Measurements from ENCODE around the gene TMTC2.

DNA sequence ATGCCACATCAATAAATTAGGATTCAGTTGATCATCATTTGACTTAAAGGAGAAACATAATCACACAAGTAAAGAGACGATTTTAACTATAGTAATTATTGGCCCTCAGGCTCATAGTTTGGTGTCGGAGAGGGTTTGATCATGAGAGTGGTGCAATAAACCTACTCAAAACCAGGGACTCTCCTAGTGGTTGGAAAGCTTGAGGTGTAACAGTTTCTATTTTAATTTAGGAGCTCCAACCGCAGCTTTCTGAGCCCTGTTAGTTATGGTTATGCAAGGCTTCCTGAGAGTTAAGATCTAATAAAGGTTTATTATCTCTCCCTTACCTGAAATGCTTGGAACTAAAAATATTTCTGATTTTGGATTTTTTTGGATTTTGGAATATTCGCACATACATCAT, 36.4 kb downstream of the TMTC2 start:
- TF ChIP-seq, protein P1, sequence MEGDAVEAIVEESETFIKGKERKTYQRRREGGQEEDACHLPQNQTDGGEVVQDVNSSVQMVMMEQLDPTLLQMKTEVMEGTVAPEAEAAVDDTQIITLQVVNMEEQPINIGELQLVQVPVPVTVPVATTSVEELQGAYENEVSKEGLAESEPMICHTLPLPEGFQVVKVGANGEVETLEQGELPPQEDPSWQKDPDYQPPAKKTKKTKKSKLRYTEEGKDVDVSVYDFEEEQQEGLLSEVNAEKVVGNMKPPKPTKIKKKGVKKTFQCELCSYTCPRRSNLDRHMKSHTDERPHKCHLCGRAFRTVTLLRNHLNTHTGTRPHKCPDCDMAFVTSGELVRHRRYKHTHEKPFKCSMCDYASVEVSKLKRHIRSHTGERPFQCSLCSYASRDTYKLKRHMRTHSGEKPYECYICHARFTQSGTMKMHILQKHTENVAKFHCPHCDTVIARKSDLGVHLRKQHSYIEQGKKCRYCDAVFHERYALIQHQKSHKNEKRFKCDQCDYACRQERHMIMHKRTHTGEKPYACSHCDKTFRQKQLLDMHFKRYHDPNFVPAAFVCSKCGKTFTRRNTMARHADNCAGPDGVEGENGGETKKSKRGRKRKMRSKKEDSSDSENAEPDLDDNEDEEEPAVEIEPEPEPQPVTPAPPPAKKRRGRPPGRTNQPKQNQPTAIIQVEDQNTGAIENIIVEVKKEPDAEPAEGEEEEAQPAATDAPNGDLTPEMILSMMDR (IDR thresholded peaks at IDR 0.05) = no peak
- no peak for TF ChIP-seq EZH2 (IDR thresholded peaks at IDR 0.05; ENCODE audit: borderline replicate concordance, insufficient read depth, low read depth, low read length, poor library complexity, severe bottlenecking)

Data from B cell (primary cell).